Measurements from ENCODE around the gene ACOT12. TPM values are rescaled to one million over a fixed set of nuclear protein-coding genes. Genes with fewer than 3 reads are reported as not detected.
"Not testable (repeated sequence)": the region's sequence is repeated elsewhere in the genome, so short reads cannot be mapped to it uniquely, and the experiment has no call there.

The ACOT12 gene
- total RNA-seq, 1 donor from 2014 or later, result not detected

DNA sequence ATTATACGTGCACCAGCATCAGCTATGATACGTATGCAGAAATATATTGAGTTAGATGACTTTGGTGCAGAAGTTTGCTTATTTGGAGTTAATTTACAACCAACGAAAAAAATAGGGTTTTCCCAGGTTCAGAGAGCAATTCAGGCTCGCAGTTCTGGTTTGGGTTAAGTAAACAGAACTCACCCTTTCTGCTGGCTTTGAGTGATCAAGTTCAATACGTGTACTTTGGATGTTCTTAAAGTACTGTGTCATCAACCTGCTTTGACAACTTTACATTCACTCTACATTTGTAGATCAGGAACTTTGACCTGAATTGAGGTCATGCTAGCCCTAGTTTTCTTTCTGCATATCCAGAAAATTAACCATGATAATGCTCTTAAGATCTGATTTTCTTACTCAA, 40.7 kb downstream of the ACOT12 start:
- DNase-seq (ENCODE audit: low spot score), result no peak
- intact Hi-C loops (cut with DNase I), result no loop called here

DNA sequence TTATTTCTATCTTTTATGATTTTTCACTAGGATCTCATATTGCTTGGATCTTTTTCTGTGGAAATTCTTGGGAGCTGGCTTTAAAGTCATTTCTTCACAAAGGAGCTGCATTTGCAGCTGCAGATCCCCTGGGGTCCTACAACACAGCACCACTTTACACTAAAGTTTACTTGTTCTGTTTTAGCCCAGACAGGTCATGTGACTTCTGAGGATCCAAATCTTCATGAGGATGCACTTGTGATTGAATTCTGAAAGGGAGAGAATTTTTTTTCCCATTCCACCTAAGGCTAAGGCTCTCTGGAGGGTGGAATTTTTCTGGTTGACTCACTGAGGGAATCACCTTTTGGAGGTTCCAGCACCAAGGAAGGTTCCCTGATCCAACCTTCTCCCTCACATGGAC, 43.4 kb downstream of the ACOT12 start:
- intact Hi-C loops (cut with DNase I), result no loop called here

GRCh38 chr5:81349161-81349560, 44.8 kb downstream of the ACOT12 start:
- no peak for DNase-seq (ENCODE audit: low spot score)
- intact Hi-C loops (cut with DNase I), result no loop called here

More for the DNA sequence above, 43.4 kb downstream of the ACOT12 start:
- no peak for DNase-seq (ENCODE audit: low spot score)

DNA sequence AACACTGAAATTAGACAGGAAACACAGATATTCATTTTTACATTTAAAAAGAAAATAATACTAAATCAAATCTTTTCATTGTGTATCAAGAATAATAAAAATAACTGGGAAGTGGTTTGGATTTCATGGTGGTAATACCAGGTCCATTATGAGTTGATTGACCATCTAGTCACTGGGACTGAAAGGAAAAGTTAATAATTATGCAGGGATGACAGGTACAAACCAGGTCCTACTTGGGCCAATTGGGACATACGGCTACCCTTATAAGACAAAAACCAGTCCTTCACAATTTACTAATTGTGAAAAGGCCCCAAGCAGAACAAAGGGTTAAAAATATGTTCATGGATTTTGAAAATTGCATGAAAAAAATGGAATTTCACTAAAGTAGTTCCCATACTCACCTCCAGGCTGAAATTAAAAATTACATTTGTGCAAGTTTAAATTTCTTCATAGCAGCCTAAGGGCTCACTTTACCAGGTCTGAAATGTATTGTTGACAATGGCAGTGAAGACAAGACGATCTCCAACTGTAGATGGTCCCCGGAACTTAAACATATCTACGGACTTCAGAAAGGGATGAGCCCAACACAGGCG, 48.4 kb downstream of the ACOT12 start:
- intact Hi-C loops (cut with DNase I), result no loop called here
- no peak for DNase-seq (ENCODE audit: low spot score)

GRCh38 chr5:81344736-81345135, 49.2 kb downstream of the ACOT12 start:
- intact Hi-C loops (cut with DNase I), result no loop called here
- no peak for DNase-seq (ENCODE audit: low spot score)

GRCh38 chr5:81338213-81338612, 55.7 kb downstream of the ACOT12 start:
- DNase-seq (ENCODE audit: low spot score); intact Hi-C loops (cut with DNase I): not testable (repeated sequence)

DNA sequence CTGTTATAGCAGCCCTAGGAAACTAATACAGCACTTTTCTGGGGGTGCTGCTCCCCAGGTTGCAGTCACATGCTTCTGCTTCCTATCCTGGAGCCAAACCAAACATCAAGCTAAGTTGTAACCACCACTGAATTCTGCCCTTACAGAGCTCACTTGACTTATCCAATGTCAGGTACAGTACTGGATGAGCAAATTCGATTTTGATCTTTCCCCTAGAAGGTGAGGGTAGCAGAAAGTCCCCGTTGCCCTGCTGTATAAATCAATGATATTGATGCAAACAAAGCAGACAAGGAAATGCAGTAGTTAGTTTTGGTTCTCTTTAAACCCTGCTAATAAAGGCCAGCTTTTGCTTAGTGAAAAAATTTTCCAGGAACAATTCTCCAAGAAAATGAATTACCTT, 56.1 kb downstream of the ACOT12 start:
- intact Hi-C loops (cut with DNase I), result no loop called here
- no peak for DNase-seq (ENCODE audit: low spot score)

DNA sequence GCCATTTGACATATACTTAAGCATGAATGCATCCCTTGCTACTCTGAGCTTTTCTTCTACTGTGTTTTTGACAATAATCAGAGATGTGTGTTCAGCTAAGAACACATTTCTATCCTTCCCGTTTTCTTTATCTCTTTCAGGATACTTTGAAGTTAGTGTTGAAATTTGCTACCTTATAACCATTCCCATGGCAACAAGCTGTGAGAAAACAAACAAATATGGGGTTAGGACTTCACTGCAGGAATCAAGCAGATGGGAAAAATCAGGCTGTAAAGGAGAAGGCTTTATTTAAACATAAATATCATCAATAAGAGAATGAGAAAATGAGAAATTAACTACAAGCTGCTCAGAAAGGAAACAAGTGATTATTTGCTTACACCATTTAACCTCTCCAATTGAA, 57.4 kb downstream of the ACOT12 start:
- intact Hi-C loops (cut with DNase I), result no loop called here
- no peak for DNase-seq (ENCODE audit: low spot score)

DNA sequence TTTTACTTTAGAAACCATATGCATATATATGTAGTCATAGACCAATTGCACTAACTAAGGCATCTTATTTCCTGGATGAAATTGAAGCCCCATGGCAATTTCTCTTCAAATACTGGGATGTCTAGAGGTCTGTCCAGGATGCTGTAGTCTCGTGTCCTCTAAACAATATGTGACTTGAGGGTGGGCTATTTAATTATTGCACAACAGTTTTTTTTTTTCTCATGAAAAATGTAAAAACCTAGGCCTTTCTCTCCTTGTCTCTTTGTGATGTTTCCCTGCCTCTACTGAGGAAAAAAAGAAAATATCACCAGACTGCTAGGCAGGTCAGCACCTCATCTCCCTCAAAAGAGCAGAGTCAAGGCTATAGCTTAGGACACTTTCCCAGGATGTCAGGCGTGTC, 58.0 kb downstream of the ACOT12 start:
- intact Hi-C loops (cut with DNase I), result no loop called here
- no peak for DNase-seq (ENCODE audit: low spot score)

GRCh38 chr5:81334304-81335061, 59.5 kb downstream of the ACOT12 start:
- no peak for DNase-seq (ENCODE audit: low spot score)
- intact Hi-C loops (cut with DNase I), result no loop called here

- intact Hi-C loops (cut with DNase I), result no loop called here
- no peak for DNase-seq (ENCODE audit: low spot score)
Observed at GRCh38 chr5:81326554-81326953, 67.4 kb downstream of the ACOT12 start.

DNA sequence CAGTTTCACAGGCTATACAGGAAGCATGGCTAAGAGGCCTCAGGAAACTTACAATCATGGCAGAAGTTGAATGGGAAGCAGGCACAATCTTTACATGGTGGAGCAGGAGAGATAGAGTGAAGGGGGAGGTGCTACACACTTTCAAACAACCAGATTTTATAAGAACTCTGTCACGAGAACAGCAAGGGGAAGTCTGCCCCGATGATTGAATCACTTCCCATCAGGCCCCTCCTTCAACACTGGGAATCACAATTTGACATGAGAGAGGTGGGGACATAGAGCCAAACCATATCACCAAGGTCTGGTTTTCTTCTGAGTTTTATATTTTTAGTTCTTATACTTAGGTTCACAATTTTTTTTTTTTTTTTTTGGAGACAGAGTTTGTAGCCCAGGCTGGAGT, 76.4 kb downstream of the ACOT12 start:
- no peak for DNase-seq (ENCODE audit: low spot score)

DNA sequence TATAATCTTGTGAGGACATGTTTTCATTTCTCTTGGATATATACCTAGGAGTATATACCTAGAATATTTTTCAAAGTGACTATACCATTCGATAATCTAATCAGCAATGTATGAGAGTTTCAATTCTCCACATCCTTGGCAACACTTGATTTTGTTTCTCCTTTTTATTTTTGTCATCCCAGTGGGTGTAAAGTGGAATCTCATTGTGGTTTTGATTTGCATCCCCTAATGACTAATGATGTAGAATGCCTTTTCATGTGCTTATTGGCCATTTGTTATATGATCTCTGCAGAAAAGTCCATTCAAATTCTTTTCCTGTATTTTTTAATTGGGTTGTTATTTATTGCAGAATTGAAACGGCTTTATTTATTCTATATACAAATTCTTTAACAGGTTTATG, 77.4 kb downstream of the ACOT12 start:
- DNase-seq (ENCODE audit: low spot score), result no peak
- intact Hi-C loops (cut with DNase I), result no loop called here

More for the DNA sequence above, 76.4 kb downstream of the ACOT12 start:
- intact Hi-C loops (cut with DNase I), result no loop called here

DNA sequence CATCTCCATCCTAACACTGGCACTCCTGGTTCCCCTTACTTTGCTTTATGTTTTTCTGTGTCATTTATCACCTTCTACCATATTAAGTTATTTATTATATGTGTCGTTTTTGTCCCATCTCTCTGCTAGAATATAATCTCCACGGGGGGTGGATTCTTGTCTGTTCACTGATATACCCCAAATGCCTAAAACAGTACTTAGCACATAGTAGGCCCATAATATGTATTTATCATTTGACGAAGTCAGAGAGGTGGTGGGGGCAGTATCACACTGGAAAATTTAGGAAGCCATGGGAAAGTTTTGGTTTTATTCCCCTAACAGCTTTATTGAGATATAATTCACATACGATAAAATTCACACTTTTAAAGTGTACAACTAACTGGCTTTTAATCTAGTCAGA, 78.1 kb downstream of the ACOT12 start:
- no peak for DNase-seq (ENCODE audit: low spot score)
- intact Hi-C loops (cut with DNase I), result no loop called here

DNA sequence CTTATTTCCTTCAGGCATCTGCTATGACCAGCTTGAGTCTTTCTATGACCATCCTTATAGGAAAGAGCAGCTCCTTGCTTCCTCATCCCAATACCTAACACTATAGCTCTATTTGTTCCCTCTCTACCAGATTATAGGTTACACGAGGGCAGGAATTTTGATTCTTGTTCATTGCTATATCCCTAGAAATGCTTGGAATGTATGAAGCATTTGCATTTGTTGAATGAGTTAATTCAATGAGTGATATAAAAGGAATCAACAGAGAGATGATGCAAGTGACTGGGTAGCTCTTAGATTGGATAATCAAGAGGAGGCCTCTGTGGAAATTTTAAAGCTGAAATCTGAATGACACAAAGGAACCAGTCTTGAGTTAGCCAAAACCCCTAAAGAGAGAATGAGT, 78.6 kb downstream of the ACOT12 start:
- intact Hi-C loops (cut with DNase I), result no loop called here
- DNase-seq (ENCODE audit: low spot score), result no peak

DNA sequence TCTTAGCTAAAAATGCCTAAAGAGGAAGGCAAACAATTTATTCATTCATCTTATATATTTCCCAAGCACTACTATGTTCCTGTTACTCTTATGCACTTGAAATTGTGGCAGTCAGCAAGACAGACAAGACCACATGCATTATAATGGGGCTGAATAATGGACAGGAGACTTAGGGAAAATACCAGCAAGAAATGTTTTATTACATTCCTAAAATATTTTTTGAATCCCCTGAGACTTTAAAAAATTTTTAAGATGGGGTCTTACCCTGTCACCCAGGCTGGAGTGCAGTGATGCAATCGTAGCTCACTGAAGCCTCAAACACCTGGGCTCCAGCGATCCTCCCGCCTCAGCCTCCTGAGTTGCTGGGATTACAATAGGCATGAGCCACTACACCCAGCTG, 79.4 kb downstream of the ACOT12 start:
- intact Hi-C loops (cut with DNase I), result no loop called here

GRCh38 chr5:81313686-81314085, 80.2 kb downstream of the ACOT12 start:
- intact Hi-C loops (cut with DNase I), result no loop called here
- DNase-seq (ENCODE audit: low spot score), result no peak

More for the DNA sequence above, 79.4 kb downstream of the ACOT12 start:
- DNase-seq (ENCODE audit: low spot score), result no peak

DNA sequence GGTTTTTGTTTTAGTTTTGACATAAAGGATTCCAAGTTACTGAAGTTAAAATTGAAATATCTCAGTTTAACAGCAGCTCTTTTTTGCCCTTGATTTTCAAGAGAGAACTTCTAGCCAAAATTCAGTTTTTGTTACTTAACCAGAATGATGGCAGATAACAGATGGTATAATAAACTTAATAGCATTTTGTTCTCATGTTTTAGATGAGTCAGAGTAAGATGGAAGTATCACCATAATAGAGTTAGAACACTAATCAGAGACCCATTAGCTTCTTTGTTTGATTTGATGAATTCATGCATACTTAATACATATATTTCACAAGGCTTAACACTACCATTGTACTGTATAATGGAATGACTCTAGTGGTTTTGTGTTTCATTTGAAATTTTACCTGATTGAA, 80.7 kb downstream of the ACOT12 start:
- intact Hi-C loops (cut with DNase I), result no loop called here
- DNase-seq (ENCODE audit: low spot score), result no peak

DNA sequence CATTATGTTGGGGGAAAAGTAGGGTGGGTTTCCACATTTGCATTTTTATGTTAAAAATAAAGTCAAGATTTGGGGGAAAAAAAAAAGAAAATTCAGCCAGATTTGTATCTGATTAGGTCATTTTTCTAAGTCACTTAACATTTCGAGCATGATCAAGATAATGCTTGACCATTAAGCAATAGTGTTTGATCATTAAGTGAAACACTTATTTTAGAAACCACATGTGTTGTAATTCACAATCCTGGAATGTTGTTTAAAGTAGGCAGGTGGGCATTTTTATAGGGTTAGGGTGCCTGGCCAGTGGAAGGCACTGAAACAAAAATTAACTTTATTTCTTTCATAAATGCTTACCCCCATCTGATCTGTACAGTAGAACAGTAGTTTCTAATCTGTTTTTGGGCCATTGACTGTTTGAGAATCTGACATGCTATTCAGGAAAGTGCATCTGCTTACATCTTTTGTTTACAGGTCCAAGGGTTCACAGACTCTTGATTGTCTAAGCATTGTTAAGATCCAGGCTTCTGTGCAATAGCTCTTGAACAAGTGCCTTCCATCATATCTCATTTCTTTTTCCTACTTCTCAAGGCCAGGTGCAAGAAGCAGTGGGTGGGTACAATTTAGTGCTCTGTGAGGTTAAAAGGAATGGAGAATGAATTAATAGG, 83.4 kb downstream of the ACOT12 start:
- intact Hi-C loops (cut with DNase I), result no loop called here
- DNase-seq (ENCODE audit: low spot score), result no peak

- intact Hi-C loops (cut with DNase I), result no loop called here
- DNase-seq (ENCODE audit: low spot score), result no peak
Observed at GRCh38 chr5:81308836-81309235, 85.1 kb downstream of the ACOT12 start.

- intact Hi-C loops (cut with DNase I), result no loop called here
- no peak for DNase-seq (ENCODE audit: low spot score)
Observed at GRCh38 chr5:81305785-81306184, 88.1 kb downstream of the ACOT12 start.
